HEK293 (cell line): ENCODE data around the gene PARVA.

ENCODE experiments used
- CTCF ChIA-PET: fragments of 350-600 bp; formaldehyde crosslinking; extraction: SDS; loops from one replicate; lab custom pipeline; 2021; ENCODE audit warnings: antibody characterized with exemption; lab: Yijun Ruan, JAX
- POLR2A ChIA-PET: fragments of 300-600 bp; formaldehyde crosslinking; extraction: SDS; loops from one replicate; lab custom pipeline; 2020; ENCODE audit warnings: antibody characterized with exemption, inconsistent platforms; lab: Yijun Ruan, JAX
- H3K27ac ChIP-seq: fragments of 200-500 bp; sonication (Bioruptor generic); 2 replicates; pipeline ENCODE4 v1.5.1; 2014; ENCODE audit warnings: low read depth, low read length, control low read depth, inconsistent platforms; ENCODE audit errors: extremely low read depth
- H3K36me3 ChIP-seq, 2 experiments: fragments of 200-500 bp in 1 of 2; sonication (Bioruptor generic) in 1 of 2; 1 replicate in 1 of 2; 2 replicates in 1 of 2; pipeline ENCODE4 v1.5.1; 2014 to 2017; ENCODE audit warnings: inconsistent platforms in 2 of 2, low read length in 2 of 2; ENCODE audit not compliant: control insufficient read depth in 2 of 2, insufficient read depth in 1 of 2
- H3K4me1 ChIP-seq: fragments of 200-500 bp; sonication (Bioruptor generic); 2 replicates; pipeline ENCODE4 v1.5.1; 2014; ENCODE audit warnings: mild to moderate bottlenecking, low read length, inconsistent platforms; ENCODE audit not compliant: control insufficient read depth, insufficient read depth
- H3K4me3 ChIP-seq: 2 replicates; pipeline ENCODE4 v1.5.1; 2011; ENCODE audit warnings: low read depth, mild to moderate bottlenecking, control low read depth, low read length, moderate library complexity
- H3K9me3 ChIP-seq: fragments of 200-500 bp; sonication (Bioruptor generic); 2 replicates; pipeline ENCODE4 v1.5.1; 2014; ENCODE audit warnings: low read depth, low read length, inconsistent platforms; ENCODE audit not compliant: control insufficient read depth, insufficient read depth
- GLIS2 ChIP-seq: fragments of 450-650 bp; formaldehyde crosslinking; IDR thresholded peaks from 2 replicates; pipeline ENCODE4 v1.5.1; 2016; ENCODE audit warnings: missing biosample characterization, missing genetic modification characterization
- SALL2 ChIP-seq: fragments of 450-650 bp; formaldehyde crosslinking; IDR thresholded peaks from 2 replicates; pipeline ENCODE4 v1.5.0; 2017; ENCODE audit warnings: missing biosample characterization, mild to moderate bottlenecking, missing genetic modification characterization, borderline replicate concordance
- ZBTB48 ChIP-seq: fragments of 450-650 bp; formaldehyde crosslinking; IDR thresholded peaks from 2 replicates; pipeline ENCODE4 v1.5.1; 2016; ENCODE audit warnings: missing biosample characterization, missing genetic modification characterization
- ZFP69B ChIP-seq: fragments of 450-650 bp; formaldehyde crosslinking; IDR thresholded peaks from 2 replicates; pipeline ENCODE4 v1.5.1; 2016; ENCODE audit warnings: missing biosample characterization, missing genetic modification characterization
- ZNF140 ChIP-seq: fragments of 450-650 bp; formaldehyde crosslinking; IDR thresholded peaks from 2 replicates; pipeline ENCODE4 v1.5.1; 2016; ENCODE audit warnings: missing biosample characterization, missing genetic modification characterization
- ZNF19 ChIP-seq: fragments of 450-650 bp; formaldehyde crosslinking; IDR thresholded peaks from 2 replicates; pipeline ENCODE4; 2016; ENCODE audit warnings: missing biosample characterization, missing genetic modification characterization, low read depth
- ZNF214 ChIP-seq: fragments of 450-650 bp; formaldehyde crosslinking; IDR thresholded peaks from 2 replicates; pipeline ENCODE4 v1.5.1; 2017; ENCODE audit warnings: missing biosample characterization, mild to moderate bottlenecking, missing genetic modification characterization, borderline replicate concordance
- ZNF394 ChIP-seq: fragments of 450-650 bp; formaldehyde crosslinking; IDR thresholded peaks from 2 replicates; pipeline ENCODE4 v1.5.1; 2016; ENCODE audit warnings: missing biosample characterization, missing genetic modification characterization, mild to moderate bottlenecking, moderate library complexity, borderline replicate concordance
- ZNF473 ChIP-seq: fragments of 450-650 bp; formaldehyde crosslinking; IDR thresholded peaks from 2 replicates; pipeline ENCODE4 v1.5.1; 2017; ENCODE audit warnings: missing biosample characterization, missing genetic modification characterization
- ZNF544 ChIP-seq: fragments of 450-650 bp; formaldehyde crosslinking; IDR thresholded peaks from 2 replicates; pipeline ENCODE4 v1.5.0; 2017; ENCODE audit warnings: missing biosample characterization, missing genetic modification characterization
- ZNF600 ChIP-seq: fragments of 450-650 bp; formaldehyde crosslinking; IDR thresholded peaks from 2 replicates; pipeline ENCODE4 v1.5.1; 2016; ENCODE audit warnings: missing biosample characterization, missing genetic modification characterization
- ZNF664 ChIP-seq: fragments of 450-650 bp; formaldehyde crosslinking; IDR thresholded peaks from 2 replicates; pipeline ENCODE4 v1.5.1; 2016; ENCODE audit warnings: missing biosample characterization, missing genetic modification characterization
- ZNF670 ChIP-seq: fragments of 450-650 bp; formaldehyde crosslinking; IDR thresholded peaks from 2 replicates; pipeline ENCODE4 v1.5.1; 2016; ENCODE audit warnings: missing biosample characterization, missing genetic modification characterization, low read depth
- TF ChIP-seq, protein P1 (sequence below): fragments of 450-650 bp; formaldehyde crosslinking; IDR thresholded peaks from 2 replicates; pipeline ENCODE4 v1.5.1; 2016; ENCODE audit warnings: missing biosample characterization, missing genetic modification characterization, borderline replicate concordance
- TF ChIP-seq, protein P2 (sequence below): fragments of 450-650 bp; formaldehyde crosslinking; IDR thresholded peaks from 2 replicates; pipeline ENCODE4 v1.5.1; 2016; ENCODE audit warnings: missing biosample characterization, missing genetic modification characterization
- TF ChIP-seq, protein P3 (sequence below): fragments of 450-650 bp; formaldehyde crosslinking; IDR thresholded peaks from 2 replicates; pipeline ENCODE4 v1.5.1; 2016; ENCODE audit warnings: missing biosample characterization, missing genetic modification characterization
- TF ChIP-seq, protein P4 (sequence below): fragments of 450-650 bp; formaldehyde crosslinking; IDR thresholded peaks from 2 replicates; pipeline ENCODE4 v1.5.1; 2016; ENCODE audit warnings: missing biosample characterization, missing genetic modification characterization

Gene PARVA

DNA sequence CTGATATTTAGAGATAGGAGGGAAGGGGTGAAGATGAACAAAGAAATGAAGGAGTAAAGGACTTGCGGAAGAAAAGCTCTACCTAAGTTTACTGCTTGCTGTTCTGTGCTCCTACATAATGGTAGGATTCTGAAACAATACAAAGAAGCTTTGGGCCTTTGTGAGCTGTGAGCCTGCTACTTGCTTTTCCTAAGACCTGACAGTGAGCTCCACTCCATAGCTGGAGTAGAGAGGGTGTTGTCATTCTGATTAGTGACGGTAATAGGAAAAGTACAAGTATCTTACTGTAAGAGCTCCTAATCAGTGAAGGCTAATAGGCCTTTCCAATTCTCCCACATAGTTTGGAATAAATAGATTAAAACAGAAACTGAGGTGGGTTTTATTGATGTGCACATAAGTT lies 75.9 kb downstream of the PARVA start (continued):
- TF ChIP-seq, protein P1, sequence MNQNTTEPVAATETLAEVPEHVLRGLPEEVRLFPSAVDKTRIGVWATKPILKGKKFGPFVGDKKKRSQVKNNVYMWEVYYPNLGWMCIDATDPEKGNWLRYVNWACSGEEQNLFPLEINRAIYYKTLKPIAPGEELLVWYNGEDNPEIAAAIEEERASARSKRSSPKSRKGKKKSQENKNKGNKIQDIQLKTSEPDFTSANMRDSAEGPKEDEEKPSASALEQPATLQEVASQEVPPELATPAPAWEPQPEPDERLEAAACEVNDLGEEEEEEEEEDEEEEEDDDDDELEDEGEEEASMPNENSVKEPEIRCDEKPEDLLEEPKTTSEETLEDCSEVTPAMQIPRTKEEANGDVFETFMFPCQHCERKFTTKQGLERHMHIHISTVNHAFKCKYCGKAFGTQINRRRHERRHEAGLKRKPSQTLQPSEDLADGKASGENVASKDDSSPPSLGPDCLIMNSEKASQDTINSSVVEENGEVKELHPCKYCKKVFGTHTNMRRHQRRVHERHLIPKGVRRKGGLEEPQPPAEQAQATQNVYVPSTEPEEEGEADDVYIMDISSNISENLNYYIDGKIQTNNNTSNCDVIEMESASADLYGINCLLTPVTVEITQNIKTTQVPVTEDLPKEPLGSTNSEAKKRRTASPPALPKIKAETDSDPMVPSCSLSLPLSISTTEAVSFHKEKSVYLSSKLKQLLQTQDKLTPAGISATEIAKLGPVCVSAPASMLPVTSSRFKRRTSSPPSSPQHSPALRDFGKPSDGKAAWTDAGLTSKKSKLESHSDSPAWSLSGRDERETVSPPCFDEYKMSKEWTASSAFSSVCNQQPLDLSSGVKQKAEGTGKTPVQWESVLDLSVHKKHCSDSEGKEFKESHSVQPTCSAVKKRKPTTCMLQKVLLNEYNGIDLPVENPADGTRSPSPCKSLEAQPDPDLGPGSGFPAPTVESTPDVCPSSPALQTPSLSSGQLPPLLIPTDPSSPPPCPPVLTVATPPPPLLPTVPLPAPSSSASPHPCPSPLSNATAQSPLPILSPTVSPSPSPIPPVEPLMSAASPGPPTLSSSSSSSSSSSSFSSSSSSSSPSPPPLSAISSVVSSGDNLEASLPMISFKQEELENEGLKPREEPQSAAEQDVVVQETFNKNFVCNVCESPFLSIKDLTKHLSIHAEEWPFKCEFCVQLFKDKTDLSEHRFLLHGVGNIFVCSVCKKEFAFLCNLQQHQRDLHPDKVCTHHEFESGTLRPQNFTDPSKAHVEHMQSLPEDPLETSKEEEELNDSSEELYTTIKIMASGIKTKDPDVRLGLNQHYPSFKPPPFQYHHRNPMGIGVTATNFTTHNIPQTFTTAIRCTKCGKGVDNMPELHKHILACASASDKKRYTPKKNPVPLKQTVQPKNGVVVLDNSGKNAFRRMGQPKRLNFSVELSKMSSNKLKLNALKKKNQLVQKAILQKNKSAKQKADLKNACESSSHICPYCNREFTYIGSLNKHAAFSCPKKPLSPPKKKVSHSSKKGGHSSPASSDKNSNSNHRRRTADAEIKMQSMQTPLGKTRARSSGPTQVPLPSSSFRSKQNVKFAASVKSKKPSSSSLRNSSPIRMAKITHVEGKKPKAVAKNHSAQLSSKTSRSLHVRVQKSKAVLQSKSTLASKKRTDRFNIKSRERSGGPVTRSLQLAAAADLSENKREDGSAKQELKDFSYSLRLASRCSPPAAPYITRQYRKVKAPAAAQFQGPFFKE (tag by site-specific recombination), result no peak
- TF ChIP-seq ZNF140 (tag by site-specific recombination), result no peak
- no peak for TF ChIP-seq ZNF473 (tag by site-specific recombination)

DNA sequence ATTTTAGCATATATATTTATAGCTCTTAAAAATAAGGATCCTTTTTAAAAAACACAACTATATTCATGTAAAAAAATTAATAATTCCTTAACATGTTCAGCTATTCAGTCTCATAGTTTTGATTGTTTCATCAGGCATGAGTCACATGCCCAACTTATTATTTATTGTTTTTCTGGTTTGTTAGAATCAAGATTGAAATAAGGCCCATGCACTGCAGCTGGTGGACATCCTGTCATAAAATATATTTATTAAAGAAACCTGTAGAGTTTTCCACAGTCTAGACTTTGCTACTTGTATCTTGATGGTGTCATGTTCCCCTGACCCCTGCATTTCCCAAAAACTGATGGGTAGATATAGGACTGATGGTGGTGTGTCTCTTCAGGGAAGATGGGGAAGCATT lies 77.4 kb downstream of the PARVA start:
- POLR2A ChIA-PET, result no interaction called here
- Histone ChIP-seq H3K4me3 (no peak overlapping the region), H3K9me3 (no peaks in the 10 kb centered on the region), H3K36me3 (no peaks in the 10 kb centered on the region), H3K4me1 (no peaks in the 10 kb centered on the region), H3K27ac (no peak overlapping the region)
- TF ChIP-seq, protein P2, sequence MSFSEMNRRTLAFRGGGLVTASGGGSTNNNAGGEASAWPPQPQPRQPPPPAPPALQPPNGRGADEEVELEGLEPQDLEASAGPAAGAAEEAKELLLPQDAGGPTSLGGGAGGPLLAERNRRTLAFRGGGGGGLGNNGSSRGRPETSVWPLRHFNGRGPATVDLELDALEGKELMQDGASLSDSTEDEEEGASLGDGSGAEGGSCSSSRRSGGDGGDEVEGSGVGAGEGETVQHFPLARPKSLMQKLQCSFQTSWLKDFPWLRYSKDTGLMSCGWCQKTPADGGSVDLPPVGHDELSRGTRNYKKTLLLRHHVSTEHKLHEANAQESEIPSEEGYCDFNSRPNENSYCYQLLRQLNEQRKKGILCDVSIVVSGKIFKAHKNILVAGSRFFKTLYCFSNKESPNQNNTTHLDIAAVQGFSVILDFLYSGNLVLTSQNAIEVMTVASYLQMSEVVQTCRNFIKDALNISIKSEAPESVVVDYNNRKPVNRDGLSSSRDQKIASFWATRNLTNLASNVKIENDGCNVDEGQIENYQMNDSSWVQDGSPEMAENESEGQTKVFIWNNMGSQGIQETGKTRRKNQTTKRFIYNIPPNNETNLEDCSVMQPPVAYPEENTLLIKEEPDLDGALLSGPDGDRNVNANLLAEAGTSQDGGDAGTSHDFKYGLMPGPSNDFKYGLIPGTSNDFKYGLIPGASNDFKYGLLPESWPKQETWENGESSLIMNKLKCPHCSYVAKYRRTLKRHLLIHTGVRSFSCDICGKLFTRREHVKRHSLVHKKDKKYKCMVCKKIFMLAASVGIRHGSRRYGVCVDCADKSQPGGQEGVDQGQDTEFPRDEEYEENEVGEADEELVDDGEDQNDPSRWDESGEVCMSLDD (tag by site-specific recombination), result no peak
- TF ChIP-seq ZNF544, result no peak
- TF ChIP-seq, protein P3, sequence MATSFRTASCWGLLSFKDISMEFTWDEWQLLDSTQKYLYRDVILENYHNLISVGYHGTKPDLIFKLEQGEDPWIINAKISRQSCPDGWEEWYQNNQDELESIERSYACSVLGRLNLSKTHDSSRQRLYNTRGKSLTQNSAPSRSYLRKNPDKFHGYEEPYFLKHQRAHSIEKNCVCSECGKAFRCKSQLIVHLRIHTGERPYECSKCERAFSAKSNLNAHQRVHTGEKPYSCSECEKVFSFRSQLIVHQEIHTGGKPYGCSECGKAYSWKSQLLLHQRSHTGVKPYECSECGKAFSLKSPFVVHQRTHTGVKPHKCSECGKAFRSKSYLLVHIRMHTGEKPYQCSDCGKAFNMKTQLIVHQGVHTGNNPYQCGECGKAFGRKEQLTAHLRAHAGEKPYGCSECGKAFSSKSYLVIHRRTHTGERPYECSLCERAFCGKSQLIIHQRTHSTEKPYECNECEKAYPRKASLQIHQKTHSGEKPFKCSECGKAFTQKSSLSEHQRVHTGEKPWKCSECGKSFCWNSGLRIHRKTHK, result no peak
- TF ChIP-seq, protein P4, sequence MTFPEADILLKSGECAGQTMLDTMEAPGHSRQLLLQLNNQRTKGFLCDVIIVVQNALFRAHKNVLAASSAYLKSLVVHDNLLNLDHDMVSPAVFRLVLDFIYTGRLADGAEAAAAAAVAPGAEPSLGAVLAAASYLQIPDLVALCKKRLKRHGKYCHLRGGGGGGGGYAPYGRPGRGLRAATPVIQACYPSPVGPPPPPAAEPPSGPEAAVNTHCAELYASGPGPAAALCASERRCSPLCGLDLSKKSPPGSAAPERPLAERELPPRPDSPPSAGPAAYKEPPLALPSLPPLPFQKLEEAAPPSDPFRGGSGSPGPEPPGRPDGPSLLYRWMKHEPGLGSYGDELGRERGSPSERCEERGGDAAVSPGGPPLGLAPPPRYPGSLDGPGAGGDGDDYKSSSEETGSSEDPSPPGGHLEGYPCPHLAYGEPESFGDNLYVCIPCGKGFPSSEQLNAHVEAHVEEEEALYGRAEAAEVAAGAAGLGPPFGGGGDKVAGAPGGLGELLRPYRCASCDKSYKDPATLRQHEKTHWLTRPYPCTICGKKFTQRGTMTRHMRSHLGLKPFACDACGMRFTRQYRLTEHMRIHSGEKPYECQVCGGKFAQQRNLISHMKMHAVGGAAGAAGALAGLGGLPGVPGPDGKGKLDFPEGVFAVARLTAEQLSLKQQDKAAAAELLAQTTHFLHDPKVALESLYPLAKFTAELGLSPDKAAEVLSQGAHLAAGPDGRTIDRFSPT (tag by site-specific recombination), result no peak
- CTCF ChIA-PET, result interaction anchor here (0.9 to 1.2 kb wide), 2 partner anchors 43 to 145 kb away, joined by 3 to 4 read pairs; no protein-coding TSS in a partner anchor

DNA sequence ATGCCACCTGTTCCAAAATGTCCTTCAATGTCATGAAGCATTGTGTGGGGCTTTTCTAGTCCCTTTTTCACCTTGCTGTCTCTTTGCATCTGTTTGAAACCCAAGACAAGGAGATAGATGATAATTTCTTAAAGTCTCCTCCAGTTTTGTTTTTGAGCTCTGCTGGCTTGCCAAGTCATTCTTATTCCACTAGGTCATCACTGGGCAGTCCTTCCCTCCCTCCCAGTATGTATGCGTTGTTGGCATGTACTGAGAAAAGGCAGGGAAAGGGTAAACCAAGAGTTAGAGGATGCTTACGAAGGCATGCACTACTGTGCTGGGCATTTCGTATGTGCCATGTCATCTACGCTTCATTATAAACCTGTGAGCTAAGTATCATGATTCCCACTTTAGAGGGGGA lies 78.6 kb downstream of the PARVA start:
- POLR2A ChIA-PET, result no interaction called here
- no peak for TF ChIP-seq ZNF19
- TF ChIP-seq ZFP69B (tag by site-specific recombination), result no peak
- TF ChIP-seq ZNF664 (tag by site-specific recombination), result no peak
- no peak for TF ChIP-seq GLIS2 (tag by site-specific recombination)
- TF ChIP-seq ZNF214 (tag by site-specific recombination), result no peak
- TF ChIP-seq SALL2, result no peak
- TF ChIP-seq ZNF394 (tag by site-specific recombination), result no peak
- no peak for TF ChIP-seq ZNF600 (tag by site-specific recombination)
- no peak for TF ChIP-seq ZNF670 (tag by site-specific recombination)
- no peak for TF ChIP-seq ZBTB48
- TF ChIP-seq, all 188 proteins: peak for 0
- Histone ChIP-seq H3K27ac (no peak overlapping the region), H3K4me1 (no peaks in the 10 kb centered on the region), H3K9me3 (no peaks in the 10 kb centered on the region), H3K4me3 (no peak overlapping the region), H3K36me3 (no peaks in the 10 kb centered on the region)
- CTCF ChIA-PET, result interaction anchor here (0.6 kb wide), 1 partner anchor 29 kb away, joined by 4 read pairs; no protein-coding TSS in a partner anchor
